ENCODE results near the gene WDR72. TPM values are rescaled to one million over a fixed set of nuclear protein-coding genes. Genes with fewer than 3 reads are reported as not detected.

WDR72 gene
- total RNA-seq, 1 experiment from 2014 or later = not detected

DNA sequence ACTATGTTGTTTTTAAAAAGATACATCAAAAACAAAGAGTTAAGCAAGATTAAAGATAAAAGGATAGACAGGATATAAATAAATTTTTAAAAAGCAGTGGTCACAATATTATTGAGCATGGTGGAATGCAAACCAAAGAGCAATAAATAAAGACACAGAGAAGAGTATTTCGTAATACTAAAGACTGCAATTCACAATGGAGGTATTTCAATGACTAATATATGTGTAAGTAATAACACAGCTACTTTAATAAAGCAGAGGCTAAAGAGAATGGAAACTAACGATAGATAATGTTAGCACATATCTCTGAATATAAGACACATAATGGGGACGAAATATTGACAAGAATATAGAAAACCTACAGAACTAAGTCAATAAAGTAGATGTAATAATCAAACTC lies 219.6 kb downstream of the WDR72 start:
- TF ChIP-seq, protein P1, sequence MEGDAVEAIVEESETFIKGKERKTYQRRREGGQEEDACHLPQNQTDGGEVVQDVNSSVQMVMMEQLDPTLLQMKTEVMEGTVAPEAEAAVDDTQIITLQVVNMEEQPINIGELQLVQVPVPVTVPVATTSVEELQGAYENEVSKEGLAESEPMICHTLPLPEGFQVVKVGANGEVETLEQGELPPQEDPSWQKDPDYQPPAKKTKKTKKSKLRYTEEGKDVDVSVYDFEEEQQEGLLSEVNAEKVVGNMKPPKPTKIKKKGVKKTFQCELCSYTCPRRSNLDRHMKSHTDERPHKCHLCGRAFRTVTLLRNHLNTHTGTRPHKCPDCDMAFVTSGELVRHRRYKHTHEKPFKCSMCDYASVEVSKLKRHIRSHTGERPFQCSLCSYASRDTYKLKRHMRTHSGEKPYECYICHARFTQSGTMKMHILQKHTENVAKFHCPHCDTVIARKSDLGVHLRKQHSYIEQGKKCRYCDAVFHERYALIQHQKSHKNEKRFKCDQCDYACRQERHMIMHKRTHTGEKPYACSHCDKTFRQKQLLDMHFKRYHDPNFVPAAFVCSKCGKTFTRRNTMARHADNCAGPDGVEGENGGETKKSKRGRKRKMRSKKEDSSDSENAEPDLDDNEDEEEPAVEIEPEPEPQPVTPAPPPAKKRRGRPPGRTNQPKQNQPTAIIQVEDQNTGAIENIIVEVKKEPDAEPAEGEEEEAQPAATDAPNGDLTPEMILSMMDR (IDR thresholded peaks at IDR 0.05; ENCODE audit: unreplicated experiment) = no peak
- intact Hi-C loops (cut with micrococcal nuclease) = no loop called here
- no TSS peak for BruUV-seq (replicated peaks)
- no peak for DNase-seq (ENCODE audit: unreplicated experiment)
- H3K36me3 Mint-ChIP-seq (ENCODE audit: insufficient read depth, unreplicated experiment) = no peaks in the 10 kb centered on the region
- ChIA-PET CTCF (no interaction called here), POLR2A (no interaction called here)
- no peak overlapping the region for H3K27ac Mint-ChIP-seq (ENCODE audit: low read depth, unreplicated experiment)
- H3K4me3 Mint-ChIP-seq (ENCODE audit: unreplicated experiment) = no peak overlapping the region
- peaks cover 7% of the 10 kb centered on the region for H3K9me3 Mint-ChIP-seq (ENCODE audit: unreplicated experiment)
- no peaks in the 10 kb centered on the region for H3K27me3 Mint-ChIP-seq (ENCODE audit: insufficient read depth, unreplicated experiment)
- no peaks in the 10 kb centered on the region for H3K4me1 Mint-ChIP-seq (ENCODE audit: insufficient read depth, unreplicated experiment)

DNA sequence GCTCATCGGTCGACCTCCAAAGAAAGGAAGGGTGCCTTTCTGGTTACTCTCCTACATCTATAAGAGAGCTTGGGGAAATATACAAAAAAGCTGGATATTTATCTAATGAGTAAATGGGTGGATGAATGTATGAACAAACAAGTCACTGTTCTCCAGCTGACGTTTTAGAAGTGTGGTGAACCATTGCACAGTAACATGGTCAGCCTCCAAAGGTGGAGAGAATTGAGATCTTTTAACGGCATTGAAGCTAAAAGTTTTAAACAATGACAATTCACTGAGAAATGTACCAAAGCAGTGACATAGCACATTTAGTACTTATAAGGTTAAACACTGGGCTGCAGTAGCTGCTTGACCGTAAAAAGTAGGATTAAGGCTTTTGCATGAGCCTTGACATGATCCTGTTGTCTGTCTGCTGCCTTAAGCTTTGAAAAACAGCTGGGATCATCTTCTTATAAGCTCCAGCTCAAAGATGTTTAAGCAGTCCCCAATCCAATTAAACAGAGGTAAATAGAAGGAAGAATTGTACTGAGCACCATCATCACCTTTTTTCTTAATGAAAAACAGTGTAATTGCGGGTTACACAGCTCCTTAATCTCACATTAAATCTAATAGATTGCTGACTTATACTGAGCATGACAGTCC lies 222.9 kb downstream of the WDR72 start:
- H3K27ac Mint-ChIP-seq (ENCODE audit: low read depth, unreplicated experiment) = no peak overlapping the region
- intact Hi-C loops (cut with micrococcal nuclease) = no loop called here

DNA sequence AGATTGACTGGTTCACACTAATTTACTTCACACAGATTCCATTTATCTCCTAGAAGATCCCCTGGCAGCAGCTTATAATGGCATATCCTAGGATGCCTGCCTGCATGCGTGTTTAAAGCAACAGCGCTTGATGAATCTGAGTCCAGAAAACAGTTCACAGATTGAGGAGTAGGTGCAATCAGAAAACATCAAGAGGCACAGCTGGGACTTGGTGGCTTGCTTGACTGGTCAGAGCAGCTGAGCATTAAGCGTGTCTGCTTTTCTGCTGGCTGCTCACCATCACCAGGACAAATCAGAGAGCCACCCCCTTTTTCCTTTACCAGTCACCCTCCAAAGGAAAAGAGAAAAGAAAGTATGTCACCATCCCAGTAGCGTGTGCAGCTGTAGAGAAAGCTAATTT lies 223.6 kb downstream of the WDR72 start:
- intact Hi-C loops (cut with micrococcal nuclease) = no loop called here
- ChIA-PET CTCF (interaction anchor here (0.5 kb wide), 1 partner anchor 273 kb away, joined by 3 read pairs; no protein-coding TSS in a partner anchor), POLR2A (no interaction called here)
- H3K4me1 Mint-ChIP-seq (ENCODE audit: insufficient read depth, unreplicated experiment) = no peaks in the 10 kb centered on the region
- H3K9me3 Mint-ChIP-seq (ENCODE audit: unreplicated experiment) = peaks cover 7% of the 10 kb centered on the region
- no peaks in the 10 kb centered on the region for H3K27me3 Mint-ChIP-seq (ENCODE audit: insufficient read depth, unreplicated experiment)
- H3K27ac Mint-ChIP-seq (ENCODE audit: low read depth, unreplicated experiment) = no peak overlapping the region
- TF ChIP-seq, protein P1 (IDR thresholded peaks at IDR 0.05; ENCODE audit: unreplicated experiment) = no peak
- no peak for DNase-seq (ENCODE audit: unreplicated experiment)
- BruUV-seq (replicated peaks) = no TSS peak
- H3K36me3 Mint-ChIP-seq (ENCODE audit: insufficient read depth, unreplicated experiment) = no peaks in the 10 kb centered on the region
- no peak overlapping the region for H3K4me3 Mint-ChIP-seq (ENCODE audit: unreplicated experiment)

More for the DNA sequence above, 222.9 kb downstream of the WDR72 start:
- H3K27me3 Mint-ChIP-seq (ENCODE audit: insufficient read depth, unreplicated experiment) = no peaks in the 10 kb centered on the region
- H3K4me3 Mint-ChIP-seq (ENCODE audit: unreplicated experiment) = no peak overlapping the region
- no peak for DNase-seq (ENCODE audit: unreplicated experiment)
- POLR2A ChIA-PET = no interaction called here
- CTCF ChIA-PET = interaction anchor here (1.1 kb wide), 1 partner anchor 11 kb away, joined by 3 read pairs; no protein-coding TSS in a partner anchor
- TF ChIP-seq, protein P1 (IDR thresholded peaks at IDR 0.05; ENCODE audit: unreplicated experiment) = no peak
- no peaks in the 10 kb centered on the region for H3K4me1 Mint-ChIP-seq (ENCODE audit: insufficient read depth, unreplicated experiment)
- no peaks in the 10 kb centered on the region for H3K36me3 Mint-ChIP-seq (ENCODE audit: insufficient read depth, unreplicated experiment)
- peaks cover 2% of the 10 kb centered on the region for H3K9me3 Mint-ChIP-seq (ENCODE audit: unreplicated experiment)
- no TSS peak for BruUV-seq (replicated peaks)

DNA sequence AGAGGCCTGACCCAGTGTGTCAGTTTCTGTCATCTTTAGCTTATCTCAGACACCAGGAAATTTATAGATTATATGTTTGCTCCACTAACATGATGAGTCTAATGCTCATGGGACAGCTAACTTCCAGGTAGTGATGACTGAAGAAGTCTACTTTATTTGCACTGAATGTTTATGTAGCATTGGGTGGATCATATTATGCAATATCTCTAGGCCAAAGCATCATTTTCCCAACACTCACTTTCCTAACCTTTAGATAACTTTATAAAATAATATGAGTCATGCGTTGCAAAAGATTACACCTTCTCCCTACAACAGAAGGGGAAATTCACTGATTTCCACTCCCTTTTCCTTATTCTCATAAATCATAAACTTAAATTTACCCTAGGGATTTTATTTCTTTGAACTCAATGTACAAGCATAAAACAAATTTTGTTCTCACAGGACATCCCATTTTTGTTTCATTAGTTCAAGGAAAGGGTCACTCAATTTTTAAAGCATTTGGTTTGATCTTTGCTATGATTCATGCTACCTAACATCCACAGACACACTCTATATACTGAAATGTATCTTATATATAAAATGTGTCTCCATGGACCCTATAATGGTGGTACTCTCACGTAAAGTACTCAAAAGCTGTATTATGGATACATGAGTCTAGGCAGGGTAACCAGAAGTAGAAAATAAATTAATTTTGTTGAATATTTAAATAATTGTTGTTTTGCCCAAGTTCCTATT lies 225.2 kb downstream of the WDR72 start:
- POLR2A ChIA-PET = no interaction called here
- TF ChIP-seq, protein P1 (IDR thresholded peaks at IDR 0.05; ENCODE audit: unreplicated experiment) = no peak
- BruUV-seq (replicated peaks) = no TSS peak
- DNase-seq (ENCODE audit: unreplicated experiment) = peak; percentile 13
- Mint-ChIP-seq H3K4me1 (ENCODE audit: insufficient read depth, unreplicated experiment) (no peaks in the 10 kb centered on the region), H3K4me3 (ENCODE audit: unreplicated experiment) (no peak overlapping the region), H3K36me3 (ENCODE audit: insufficient read depth, unreplicated experiment) (no peaks in the 10 kb centered on the region), H3K27me3 (ENCODE audit: insufficient read depth, unreplicated experiment) (no peaks in the 10 kb centered on the region), H3K9me3 (ENCODE audit: unreplicated experiment) (peaks cover 7% of the 10 kb centered on the region), H3K27ac (ENCODE audit: low read depth, unreplicated experiment) (no peak overlapping the region)
- intact Hi-C loops (cut with micrococcal nuclease) = no loop called here
- CTCF ChIA-PET = interaction anchor here (0.6 kb wide), 1 partner anchor 8 kb away, joined by 3 read pairs; no protein-coding TSS in a partner anchor

All from MCF 10A (cell line).